HG02571 (cell line): ENCODE results near the gene OR5L2.
"Not testable (repeated sequence)": the region's sequence is repeated elsewhere in the genome, so short reads cannot be mapped to it uniquely, and the experiment has no call there.

Experiments
- ATAC-seq: cut with Tn5 transposase; IDR thresholded peaks from one replicate; pipeline ENCODE4 v1.9.1; 2021; ENCODE audit warnings: mild to moderate bottlenecking, moderate library complexity; ENCODE audit not compliant: unreplicated experiment

OR5L2 gene

GRCh38 chr11:55826919-55827318, at the start of gene OR5L2:
Gene OR5L2, plus strand, starts transcription at chr11:55827219. Its CDS starts 0 bp downstream, at chr11:55827219.
- ATAC-seq = no peak

- no peak for ATAC-seq
Observed at GRCh38 chr11:55791606-55792005, 35.4 kb upstream of the OR5L2 start.

- ATAC-seq = no peak
Observed at GRCh38 chr11:55793321-55793720, 33.7 kb upstream of the OR5L2 start.

GRCh38 chr11:55795256-55795655, 31.8 kb upstream of the OR5L2 start, which contains the start of gene OR5D14:
Gene OR5D14, plus strand, starts transcription at chr11:55795556. Its CDS starts 0 bp downstream, at chr11:55795556.
- no peak for ATAC-seq

- ATAC-seq = no peak
Observed at GRCh38 chr11:55806248-55806647, 20.8 kb upstream of the OR5L2 start.

GRCh38 chr11:55811067-55811466, 16.0 kb upstream of the OR5L2 start, which contains the start of gene OR5L1:
Gene OR5L1, plus strand, starts transcription at chr11:55811367. Its CDS starts 100 bp downstream, at chr11:55811467.
- no peak for ATAC-seq

GRCh38 chr11:55819330-55819729, 7.7 kb upstream of the OR5L2 start, which contains the start of gene OR5D18:
Gene OR5D18, plus strand, starts transcription at chr11:55819630. Its CDS starts 0 bp downstream, at chr11:55819630.
- ATAC-seq = no peak

GRCh38 chr11:55838452-55838851, 11.4 kb downstream of the OR5L2 start, which contains the start of gene OR5D16:
Gene OR5D16, plus strand, starts transcription at chr11:55838752. Its CDS starts 0 bp downstream, at chr11:55838752.
- ATAC-seq = no peak

GRCh38 chr11:55847453-55847852, 20.4 kb downstream of the OR5L2 start:
- no peak for ATAC-seq

- no peak for ATAC-seq
Observed at GRCh38 chr11:55849037-55849436, 22.0 kb downstream of the OR5L2 start.

GRCh38 chr11:55852141-55852540, 25.1 kb downstream of the OR5L2 start:
- no peak for ATAC-seq

- no peak for ATAC-seq
Observed at GRCh38 chr11:55854704-55855103, 27.7 kb downstream of the OR5L2 start.

GRCh38 chr11:55867354-55867753, 40.3 kb downstream of the OR5L2 start:
- ATAC-seq = not testable (repeated sequence)

- ATAC-seq = not testable (repeated sequence)
Observed at GRCh38 chr11:55872731-55873130, 45.7 kb downstream of the OR5L2 start.

GRCh38 chr11:55873146-55873545, 46.1 kb downstream of the OR5L2 start:
- not testable (repeated sequence) for ATAC-seq
